ENCODE results near the gene RTN4. TPM values are rescaled to one million over a fixed set of nuclear protein-coding genes. Genes with fewer than 3 reads are reported as not detected.

Gene RTN4
- polyA plus RNA-seq, 3 donors: 111 to 163 (median 158) TPM

GRCh38 chr2:55026202-55026601, 24.0 kb downstream of the RTN4 start:
- Histone ChIP-seq H3K4me1 (ENCODE audit: control insufficient read depth in 1 of 2, insufficient read depth in 2 of 2, low read length in 2 of 2) (peaks cover 50 to 64% of the 10 kb centered on the region in 2 donors), H3K9me3 (replicated peaks in 1 of 2; ENCODE audit: control insufficient read depth in 1 of 2, insufficient read depth in 1 of 2, low read length in 2 of 2) (no peaks in the 10 kb centered on the region), H3K27ac (ENCODE audit: low read depth in 1 of 2, low read length in 2 of 2) (peak overlapping the region in 1 of 2 donors; percentile 55), H4K20me1 (ENCODE audit: insufficient read depth, low read length) (peaks cover 100% of the 10 kb centered on the region), H3K4me2 (replicated peaks; ENCODE audit: extremely low read depth, low read length, poor library complexity, severe bottlenecking) (no peak overlapping the region), H2AFZ (ENCODE audit: insufficient read depth, low read depth, low read length, poor library complexity, severe bottlenecking) (no peak overlapping the region), H3K4me3 (replicated peaks in 1 of 3; ENCODE audit: low read depth in 2 of 3, low read length in 3 of 3) (no peak overlapping the region), H3K27me3 (ENCODE audit: control insufficient read depth in 2 of 2, insufficient read depth in 2 of 2, low read length in 2 of 2) (no peaks in the 10 kb centered on the region), H3K36me3 (replicated peaks in 1 of 2; ENCODE audit: control insufficient read depth in 1 of 2, insufficient read depth in 2 of 2, low read length in 2 of 2) (no peaks in the 10 kb centered on the region), H3K79me2 (ENCODE audit: insufficient read depth, low read length) (peaks cover 100% of the 10 kb centered on the region), H3K9ac (ENCODE audit: insufficient read depth, low read length, poor library complexity, severe bottlenecking) (no peak overlapping the region)
- intact Hi-C loops (cut with micrococcal nuclease): no loop called here
- no peaks in the 10 kb centered on the region for H3K27me3 Mint-ChIP-seq (ENCODE audit: low read depth in 3 of 3)
- H3K27ac Mint-ChIP-seq: peak overlapping the region in 3 of 7 donors; percentile 2 to 78 (median 54)
- H3K4me1 Mint-ChIP-seq: peaks cover 23% of the 10 kb centered on the region
- peak in 1 of 3 donors; percentile 17 for DNase-seq
- H3K4me3 Mint-ChIP-seq: no peak overlapping the region
- H3K36me3 Mint-ChIP-seq: peaks cover 0 to 4% of the 10 kb centered on the region in 2 donors
- WGBS (ENCODE audit: insufficient coverage): 80% methylated on average over 1 of the region's 2 CpGs
- no peaks in the 10 kb centered on the region for H3K9me3 Mint-ChIP-seq
- TF ChIP-seq CTCF (IDR thresholded peaks at IDR 0.05): no peak

GRCh38 chr2:55025627-55026026, 24.6 kb downstream of the RTN4 start:
- intact Hi-C loops (cut with micrococcal nuclease): no loop called here
- no peaks in the 10 kb centered on the region for H3K36me3 ChIP-seq (replicated peaks in 1 of 2; ENCODE audit: control insufficient read depth in 1 of 2, insufficient read depth in 2 of 2, low read length in 2 of 2)
- no peak overlapping the region for H3K4me3 ChIP-seq (replicated peaks in 1 of 3; ENCODE audit: low read depth in 2 of 3, low read length in 3 of 3)
- Mint-ChIP-seq H3K27ac (peak overlapping the region in 1 of 7 donors; percentile 54), H3K36me3 (peaks cover 0 to 6% of the 10 kb centered on the region in 2 donors), H3K4me3 (no peak overlapping the region), H3K9me3 (no peaks in the 10 kb centered on the region), H3K4me1 (peaks cover 22% of the 10 kb centered on the region), H3K27me3 (ENCODE audit: low read depth in 3 of 3) (no peaks in the 10 kb centered on the region)
- H3K9ac ChIP-seq (ENCODE audit: insufficient read depth, low read length, poor library complexity, severe bottlenecking): no peak overlapping the region
- H3K27ac ChIP-seq (ENCODE audit: low read depth in 1 of 2, low read length in 2 of 2): peak overlapping the region in 1 of 2 donors; percentile 42
- no peak overlapping the region for H2AFZ ChIP-seq (ENCODE audit: insufficient read depth, low read depth, low read length, poor library complexity, severe bottlenecking)
- peaks cover 55 to 64% of the 10 kb centered on the region in 2 donors for H3K4me1 ChIP-seq (ENCODE audit: control insufficient read depth in 1 of 2, insufficient read depth in 2 of 2, low read length in 2 of 2)
- no peak overlapping the region for H3K4me2 ChIP-seq (replicated peaks; ENCODE audit: extremely low read depth, low read length, poor library complexity, severe bottlenecking)
- TF ChIP-seq CTCF (IDR thresholded peaks at IDR 0.05): no peak
- DNase-seq: no peak
- no peaks in the 10 kb centered on the region for H3K27me3 ChIP-seq (ENCODE audit: control insufficient read depth in 2 of 2, insufficient read depth in 2 of 2, low read length in 2 of 2)
- WGBS (ENCODE audit: insufficient coverage): no CpG with 5 or more reads among the region's 2 CpGs
- no peaks in the 10 kb centered on the region for H3K9me3 ChIP-seq (replicated peaks in 1 of 2; ENCODE audit: control insufficient read depth in 1 of 2, insufficient read depth in 1 of 2, low read length in 2 of 2)
- peaks cover 99% of the 10 kb centered on the region for H4K20me1 ChIP-seq (ENCODE audit: insufficient read depth, low read length)
- peaks cover 100% of the 10 kb centered on the region for H3K79me2 ChIP-seq (ENCODE audit: insufficient read depth, low read length)
